Stimulated activated CD4-positive, alpha-beta T cell treated with anti-CD3 and anti-CD28 coated beads, Interleukin-1b, Interleukin-23, amount 100 ng/mL, for 24 hours (primary cell): ENCODE data around the gene AP3D1.

Experiments used
- DNase-seq, 4 experiments: peaks; one replicate each; pipeline ENCODE4 v3.0.0-alpha.2; 2020; ENCODE audit warnings: low read depth in 4 of 4, low spot score in 1 of 4

AP3D1 gene

DNA sequence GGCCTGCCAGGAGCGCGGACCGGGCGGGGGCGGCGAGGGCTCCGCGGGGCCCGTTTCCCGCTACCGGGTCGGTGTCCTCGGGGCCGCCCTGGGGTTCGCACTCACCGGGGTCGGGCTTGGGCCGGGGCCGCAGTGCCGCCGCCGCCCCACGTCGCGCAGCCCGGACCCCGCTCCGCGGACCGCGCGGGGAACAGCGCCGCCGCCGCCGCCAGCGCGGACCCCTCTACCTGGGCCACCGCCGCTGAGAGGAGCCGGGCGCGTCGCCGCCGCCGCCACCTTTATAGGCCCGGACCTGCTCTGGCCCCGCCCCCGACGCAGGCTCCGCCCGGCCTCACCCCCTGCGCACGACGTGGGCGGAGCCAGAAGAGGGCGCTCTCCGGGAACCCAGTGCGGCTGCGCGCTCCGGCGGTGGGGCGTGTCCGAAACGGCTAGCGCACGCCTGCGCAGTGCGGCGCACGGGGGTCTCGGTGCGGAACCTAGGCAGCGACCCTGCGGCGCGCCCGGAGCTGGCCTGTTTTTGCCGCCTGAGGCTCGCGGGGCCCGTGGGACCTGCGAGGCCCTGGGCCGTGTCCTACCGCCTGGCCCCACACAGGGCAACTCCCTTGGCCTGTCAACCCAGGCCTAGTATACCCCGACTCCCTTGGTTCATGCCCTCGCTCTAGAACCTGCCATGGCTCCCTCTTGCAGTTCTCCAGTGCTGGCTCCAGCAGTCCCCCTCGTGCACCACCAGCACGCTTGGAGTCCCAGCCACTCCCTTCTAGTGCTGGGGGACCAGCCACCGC, 100.2 kb downstream of the AP3D1 start, which contains the start of gene MKNK2:
Gene MKNK2 (minus strand): TSS at position 254 of the 782 bp plus-strand sequence. CDS start 393 bp downstream, outside the sequence.
- DNase-seq, result peak; percentile 90 to 98 (median 94)
